ENCODE results near the gene AQP12B.

The AQP12B gene

DNA sequence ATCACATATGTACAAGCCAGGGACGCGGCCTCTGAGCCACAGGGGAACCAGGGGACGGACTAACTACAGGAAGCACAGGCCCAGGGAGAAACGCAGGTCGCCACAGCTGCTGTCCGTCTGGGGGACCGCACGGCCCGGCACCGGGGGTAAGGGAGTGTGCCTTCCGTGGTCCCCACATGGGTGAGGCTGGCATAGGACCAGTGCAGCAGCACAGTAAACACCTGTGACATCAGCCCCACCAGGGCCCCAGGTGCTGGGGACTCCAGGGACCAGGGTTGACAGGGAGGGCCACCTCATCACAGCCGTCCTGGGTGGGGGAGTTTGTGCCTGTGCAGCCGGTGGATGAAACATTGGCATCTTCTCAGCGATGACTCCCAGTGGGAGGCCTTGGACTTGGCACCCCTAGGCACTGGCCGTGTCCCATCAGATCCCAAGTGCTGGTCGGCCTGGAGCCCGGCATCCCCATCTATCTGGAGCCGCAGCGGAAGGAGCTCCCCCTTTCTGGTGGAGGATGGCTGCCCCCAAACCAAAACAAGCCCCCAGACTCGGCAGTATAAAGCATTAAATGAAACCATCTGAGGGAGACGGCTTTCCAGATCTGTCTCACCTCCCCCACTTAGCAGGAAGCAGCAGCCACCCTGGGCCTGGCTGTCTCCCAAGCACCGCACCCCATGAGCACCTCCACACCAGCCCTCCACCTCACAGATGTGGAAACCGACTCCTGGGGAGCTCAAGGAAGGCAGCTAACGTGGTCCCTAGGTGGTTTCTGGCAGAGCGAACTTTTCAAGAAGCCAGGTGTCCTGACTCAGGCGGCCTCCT is 31.5 kb upstream of the AQP12B start:
- H3K79me2 ChIP-seq = no peaks in the 10 kb centered on the region
- no peaks in the 10 kb centered on the region for H3K27me3 ChIP-seq (ENCODE audit: control insufficient read depth, insufficient read depth, low read length)
- TF ChIP-seq, protein P1, sequence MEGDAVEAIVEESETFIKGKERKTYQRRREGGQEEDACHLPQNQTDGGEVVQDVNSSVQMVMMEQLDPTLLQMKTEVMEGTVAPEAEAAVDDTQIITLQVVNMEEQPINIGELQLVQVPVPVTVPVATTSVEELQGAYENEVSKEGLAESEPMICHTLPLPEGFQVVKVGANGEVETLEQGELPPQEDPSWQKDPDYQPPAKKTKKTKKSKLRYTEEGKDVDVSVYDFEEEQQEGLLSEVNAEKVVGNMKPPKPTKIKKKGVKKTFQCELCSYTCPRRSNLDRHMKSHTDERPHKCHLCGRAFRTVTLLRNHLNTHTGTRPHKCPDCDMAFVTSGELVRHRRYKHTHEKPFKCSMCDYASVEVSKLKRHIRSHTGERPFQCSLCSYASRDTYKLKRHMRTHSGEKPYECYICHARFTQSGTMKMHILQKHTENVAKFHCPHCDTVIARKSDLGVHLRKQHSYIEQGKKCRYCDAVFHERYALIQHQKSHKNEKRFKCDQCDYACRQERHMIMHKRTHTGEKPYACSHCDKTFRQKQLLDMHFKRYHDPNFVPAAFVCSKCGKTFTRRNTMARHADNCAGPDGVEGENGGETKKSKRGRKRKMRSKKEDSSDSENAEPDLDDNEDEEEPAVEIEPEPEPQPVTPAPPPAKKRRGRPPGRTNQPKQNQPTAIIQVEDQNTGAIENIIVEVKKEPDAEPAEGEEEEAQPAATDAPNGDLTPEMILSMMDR (IDR thresholded peaks at IDR 0.05) = no peak
- no peaks in the 10 kb centered on the region for H3K9me3 ChIP-seq (ENCODE audit: control insufficient read depth, low read length)
- no peak overlapping the region for H3K4me2 ChIP-seq (ENCODE audit: low read length)
- no peak overlapping the region for H3K4me3 ChIP-seq (ENCODE audit: low read depth, low read length)
- no peak overlapping the region for H3K9ac ChIP-seq
- H3K27ac ChIP-seq = no peak overlapping the region
- H2AFZ ChIP-seq = no peak overlapping the region
- H3K4me1 ChIP-seq = no peaks in the 10 kb centered on the region
- H3K36me3 ChIP-seq (ENCODE audit: control insufficient read depth, insufficient read depth, low read length) = no peaks in the 10 kb centered on the region

DNA sequence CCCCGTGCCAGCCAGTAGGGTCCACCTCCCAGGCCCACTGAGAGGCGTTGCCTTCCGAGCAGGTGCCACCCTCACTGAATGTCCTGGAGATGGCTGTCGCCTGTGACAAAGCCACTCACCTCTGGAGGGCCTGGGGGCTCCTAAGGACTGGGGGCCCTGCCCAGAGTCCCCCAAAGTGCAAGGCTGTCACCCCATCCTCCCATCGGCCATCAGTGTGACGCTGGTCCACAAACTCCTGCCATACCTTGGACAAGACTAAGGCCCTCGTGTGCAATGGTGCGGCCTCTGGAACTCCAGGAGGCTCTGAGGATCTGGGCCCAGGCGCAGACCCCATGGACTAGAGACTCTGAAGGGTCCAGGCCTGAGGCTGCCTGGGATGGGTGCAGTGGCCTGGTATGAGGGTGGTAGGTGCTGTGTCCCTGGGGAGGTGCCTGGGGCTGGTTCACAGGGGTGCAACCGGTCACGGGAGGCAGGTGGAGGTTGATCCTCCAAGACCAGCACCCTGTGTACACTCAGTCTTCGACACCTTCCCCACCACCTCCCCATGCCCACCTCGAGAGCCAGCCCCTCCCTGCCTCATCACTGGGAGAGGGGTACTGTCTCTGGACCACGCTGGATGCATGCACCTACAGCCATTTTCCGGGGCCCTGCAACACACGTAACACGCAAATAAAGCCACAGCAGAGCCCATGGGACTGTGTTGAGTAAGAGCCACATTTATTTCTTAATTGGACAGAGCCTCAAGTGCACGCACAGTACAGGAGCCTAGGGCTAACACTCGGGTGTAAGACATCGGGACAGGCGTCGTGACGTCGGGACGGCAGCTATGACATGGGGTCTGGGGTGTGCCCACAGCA is 30.6 kb upstream of the AQP12B start:
- Histone ChIP-seq H3K4me2 (ENCODE audit: low read length) (no peak overlapping the region), H3K27me3 (ENCODE audit: control insufficient read depth, insufficient read depth, low read length) (no peaks in the 10 kb centered on the region), H3K79me2 (no peaks in the 10 kb centered on the region), H2AFZ (no peak overlapping the region), H3K27ac (no peak overlapping the region), H3K4me3 (ENCODE audit: low read depth, low read length) (no peak overlapping the region), H3K36me3 (ENCODE audit: control insufficient read depth, insufficient read depth, low read length) (no peaks in the 10 kb centered on the region), H3K9me3 (ENCODE audit: control insufficient read depth, low read length) (no peaks in the 10 kb centered on the region), H3K4me1 (no peaks in the 10 kb centered on the region), H3K9ac (no peak overlapping the region)
- TF ChIP-seq, protein P1 (IDR thresholded peaks at IDR 0.05) = no peak

DNA sequence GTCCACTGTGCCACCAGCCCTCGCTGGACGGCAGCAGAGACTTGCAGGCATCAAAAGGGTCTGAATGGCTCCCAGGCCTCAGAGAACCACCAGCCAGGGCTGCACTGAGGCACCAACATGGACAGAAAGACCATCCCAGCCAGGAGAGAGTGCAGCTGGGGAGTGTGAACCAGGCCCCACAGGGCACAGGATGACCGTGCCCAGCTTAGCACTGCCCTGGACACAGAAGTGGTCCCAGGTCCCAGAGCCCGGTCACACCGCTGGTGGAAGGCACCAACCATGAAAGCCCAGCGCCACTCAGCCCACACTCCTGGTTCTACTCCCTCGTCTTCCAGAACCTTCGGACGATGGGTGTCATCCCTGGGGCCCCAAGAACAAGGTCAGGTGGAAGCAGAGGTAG is 29.4 kb upstream of the AQP12B start:
- H2AFZ ChIP-seq = no peak overlapping the region
- H3K27ac ChIP-seq = no peak overlapping the region
- no peaks in the 10 kb centered on the region for H3K36me3 ChIP-seq (ENCODE audit: control insufficient read depth, insufficient read depth, low read length)
- H3K4me1 ChIP-seq = no peaks in the 10 kb centered on the region
- H3K9ac ChIP-seq = no peak overlapping the region
- no peaks in the 10 kb centered on the region for H3K27me3 ChIP-seq (ENCODE audit: control insufficient read depth, insufficient read depth, low read length)
- H3K79me2 ChIP-seq = no peaks in the 10 kb centered on the region
- H3K4me3 ChIP-seq (ENCODE audit: low read depth, low read length) = no peak overlapping the region
- TF ChIP-seq, protein P1 (IDR thresholded peaks at IDR 0.05) = no peak
- H3K9me3 ChIP-seq (ENCODE audit: control insufficient read depth, low read length) = no peaks in the 10 kb centered on the region
- no peak overlapping the region for H3K4me2 ChIP-seq (ENCODE audit: low read length)

DNA sequence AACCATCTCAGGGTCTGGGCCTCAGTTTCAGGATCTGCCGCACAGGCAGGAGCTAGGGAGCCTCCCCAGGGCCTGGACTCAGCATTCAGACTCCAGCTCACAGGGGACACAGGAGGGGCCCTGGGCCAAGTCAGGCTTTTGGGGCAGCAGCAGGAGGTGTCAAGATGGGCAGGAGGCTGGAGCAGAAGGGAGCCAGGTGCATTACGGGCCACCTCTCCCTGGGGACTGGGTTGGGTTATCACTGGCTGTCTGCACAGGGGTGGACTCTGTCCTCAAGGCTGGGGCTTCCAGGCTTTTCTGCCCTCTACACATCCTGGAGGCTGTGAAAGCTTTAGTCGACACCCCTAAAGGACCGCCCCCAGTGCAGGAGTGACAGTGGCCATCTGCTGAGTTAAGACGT is 29.0 kb upstream of the AQP12B start:
- Histone ChIP-seq H3K27me3 (ENCODE audit: control insufficient read depth, insufficient read depth, low read length) (no peaks in the 10 kb centered on the region), H3K79me2 (no peaks in the 10 kb centered on the region)
- TF ChIP-seq, protein P1 (IDR thresholded peaks at IDR 0.05) = no peak

More for the DNA sequence above, 29.0 kb upstream of the AQP12B start:
- no peaks in the 10 kb centered on the region for H3K36me3 ChIP-seq (ENCODE audit: control insufficient read depth, insufficient read depth, low read length)
- H2AFZ ChIP-seq = no peak overlapping the region
- no peak overlapping the region for H3K9ac ChIP-seq
- H3K4me3 ChIP-seq (ENCODE audit: low read depth, low read length) = no peak overlapping the region
- H3K4me2 ChIP-seq (ENCODE audit: low read length) = no peak overlapping the region
- H3K27ac ChIP-seq = no peak overlapping the region
- no peaks in the 10 kb centered on the region for H3K9me3 ChIP-seq (ENCODE audit: control insufficient read depth, low read length)
- no peaks in the 10 kb centered on the region for H3K4me1 ChIP-seq

All from parathyroid adenoma (tissue), 2 donors.